B cell (primary cell): ENCODE data around the gene COMMD7. TPM values are rescaled to one million over a fixed set of nuclear protein-coding genes. Genes with fewer than 3 reads are reported as not detected.
A peak's percentile ranks its signal among the peaks of the same experiment; 100 is the strongest.

Experiments
- ATAC-seq: fragments of 200-7000 bp; cut with Tn5 transposase; one replicate; pipeline ENCODE4 v1.10.0; 2021; ENCODE audit warnings: low read depth, mild to moderate bottlenecking, moderate number of reproducible peaks, moderate library complexity
- CTCF ChIA-PET: fragments of 350-600 bp; sonication (Branson Sonifier 250); formaldehyde crosslinking; loops from one replicate; lab custom pipeline; 2021; ENCODE audit warnings: antibody characterized with exemption, inconsistent platforms; lab: Charles Lee
- POLR2A ChIA-PET: fragments of 350-600 bp; sonication (Branson Sonifier 250); formaldehyde crosslinking; loops from one replicate; lab custom pipeline; 2021; ENCODE audit warnings: antibody characterized with exemption; lab: Charles Lee
- DNase-seq: peaks from one replicate; pipeline ENCODE4 v3.0.0; 2013
- H2AFZ ChIP-seq: 2 replicates; pipeline ENCODE4 v1.6.1; 2012; ENCODE audit warnings: mild to moderate bottlenecking, low read depth, low read length; ENCODE audit not compliant: insufficient read depth, poor library complexity, severe bottlenecking
- H3K27ac ChIP-seq, 2 donors: 1 replicate in 1 of 2; 2 replicates in 1 of 2; pipeline ENCODE4 v1.5.1; 2012 to 2013; ENCODE audit warnings: low read length in 2 of 2, mild to moderate bottlenecking in 2 of 2, moderate library complexity in 1 of 2
- H3K27me3 ChIP-seq, 4 experiments: fragments of 200-600 bp in 1 of 4; sonication (generic) in 1 of 4; replicated peaks in 1 of 4; 1 replicate in 2 of 4; 2 replicates in 2 of 4; pipeline versions ENCODE4 v1.6.1 to v1.7.0; 2013 to 2016; ENCODE audit warnings: low read length in 3 of 4, mild to moderate bottlenecking in 2 of 4, mixed read lengths in 1 of 4, moderate library complexity in 1 of 4; ENCODE audit not compliant: insufficient read depth in 4 of 4, control insufficient read depth in 3 of 4; ENCODE audit errors: control extremely low read depth in 1 of 4
- H3K36me3 ChIP-seq, 2 experiments: replicated peaks in 1 of 2; 1 replicate in 1 of 2; 2 replicates in 1 of 2; pipeline versions ENCODE4 v1.6.1 to v1.7.1; 2013; ENCODE audit warnings: low read length in 1 of 2; ENCODE audit not compliant: insufficient read depth in 2 of 2, control insufficient read depth in 1 of 2; ENCODE audit errors: control extremely low read depth in 1 of 2, extremely low read depth in 1 of 2
- H3K4me1 ChIP-seq, 2 donors: fragments of 200-600 bp in 1 of 2; sonication (generic) in 1 of 2; 1 replicate in 1 of 2; 2 replicates in 1 of 2; pipeline versions ENCODE4 v1.5.1 to v1.6.1; 2013 to 2017; ENCODE audit warnings: low read length in 2 of 2; ENCODE audit not compliant: control insufficient read depth in 2 of 2, insufficient read depth in 2 of 2
- H3K4me2 ChIP-seq: replicated peaks from 2 replicates; pipeline ENCODE3; 2012; ENCODE audit warnings: mild to moderate bottlenecking, low read depth, low read length; ENCODE audit not compliant: poor library complexity, severe bottlenecking
- H3K4me3 ChIP-seq, 5 experiments: fragments of 200-600 bp in 1 of 5; sonication (generic) in 1 of 5; 1 replicate in 3 of 5; 2 replicates in 2 of 5; pipeline versions ENCODE4 v1.5.1 to v1.7.0; 2011 to 2016; ENCODE audit warnings: low read length in 4 of 5, mild to moderate bottlenecking in 4 of 5, low read depth in 2 of 5, control low read depth in 1 of 5, moderate library complexity in 1 of 5; ENCODE audit not compliant: insufficient read depth in 1 of 5; ENCODE audit errors: control extremely low read depth in 1 of 5, extremely low read depth in 1 of 5
- H3K79me2 ChIP-seq: fragments of 200-600 bp; sonication (generic); one replicate; pipeline ENCODE4 v1.6.0; 2016; ENCODE audit warnings: low read length; ENCODE audit not compliant: control insufficient read depth, insufficient read depth
- H3K9ac ChIP-seq: fragments of 200-600 bp; sonication (generic); 2 replicates; pipeline ENCODE4 v1.6.1; 2017; ENCODE audit warnings: mild to moderate bottlenecking, low read length, moderate library complexity
- H3K9me3 ChIP-seq, 3 donors: one replicate each; pipeline versions ENCODE4 v1.6.1 to v1.7.1; 2013; ENCODE audit warnings: low read length in 2 of 3; ENCODE audit not compliant: control insufficient read depth in 2 of 3, insufficient read depth in 1 of 3; ENCODE audit errors: control extremely low read depth in 1 of 3
- H4K20me1 ChIP-seq: 2 replicates; pipeline ENCODE4 v1.6.0; 2012; ENCODE audit warnings: mild to moderate bottlenecking, low read length; ENCODE audit not compliant: insufficient read depth, control insufficient read depth, poor library complexity, severe bottlenecking
- H3K27ac Mint-ChIP-seq: one replicate; pipeline ENCODE4 v1.8.0; 2021; ENCODE audit warnings: mixed read lengths
- H3K27me3 Mint-ChIP-seq: one replicate; pipeline ENCODE4 v1.8.0; 2021; ENCODE audit warnings: mixed read lengths
- H3K4me1 Mint-ChIP-seq: one replicate; pipeline ENCODE4 v1.8.0; 2021; ENCODE audit warnings: mixed read lengths
- H3K4me3 Mint-ChIP-seq: one replicate; pipeline ENCODE4 v1.8.0; 2021; ENCODE audit warnings: mixed read lengths
- H3K9me3 Mint-ChIP-seq: one replicate; pipeline ENCODE4 v1.8.0; 2022; ENCODE audit warnings: mixed read lengths; ENCODE audit not compliant: insufficient read depth
- CTCF ChIP-seq: fragments of 200-600 bp; IDR thresholded peaks from one replicate; pipeline ENCODE4 v1.8.0; 2022; ENCODE audit warnings: antibody characterized with exemption, mild to moderate bottlenecking
- EZH2 ChIP-seq: IDR thresholded peaks from 2 replicates; pipeline ENCODE4 v1.6.1; 2012; ENCODE audit warnings: borderline replicate concordance, low read depth, mild to moderate bottlenecking, moderate library complexity, low read length; ENCODE audit not compliant: insufficient read depth, poor library complexity, severe bottlenecking
- WGBS: methylation state at CpG from one replicate; pipeline ENCODE4 v1.1.5; 2013; ENCODE audit warnings: missing lambda C conversion rate; ENCODE audit not compliant: insufficient coverage; 5-methylcytosine and 5-hydroxymethylcytosine counted together
- intact Hi-C: fragments of 100-400 bp; cut with micrococcal nuclease; formaldehyde crosslinking; loops from one replicate; pipeline ENCODE4 v1.10.0; 2022
- polyA plus RNA-seq: library from polyadenylated mRNA; depleted of rRNA; stranded (reverse); fragments of >200 nt; gene quantifications from 2 replicates; pipeline ENCODE4 v1.2.3, GENCODE V29; 2012
- total RNA-seq, 2 donors: library from RNA; stranded (reverse); fragments of 120-200 nt in 1 of 2; gene quantifications; 1 replicate in 1 of 2; 2 replicates in 1 of 2; pipeline versions ENCODE4 v1.2.3 to v1.2.4, GENCODE V29; 2013 to 2022

The COMMD7 gene
- total and polyA plus RNA-seq, 2 donors (not counting 1 experiment from before 2014, with no cell fraction given): 24.5 to 34.9 TPM

GRCh38 chr20:32761417-32761830 is 18.2 kb upstream of the COMMD7 start:
- Histone ChIP-seq H3K36me3 (no peaks in the 10 kb centered on the region), H3K4me2 (peak overlapping the region; percentile 99), H2AFZ (peak overlapping the region; percentile 95), H3K4me1 (peaks cover 21 to 22% of the 10 kb centered on the region in 2 donors), H3K79me2 (no peaks in the 10 kb centered on the region), H3K9ac (peak overlapping the region; percentile 81), H4K20me1 (no peaks in the 10 kb centered on the region), H3K9me3 (no peaks in the 10 kb centered on the region), H3K4me3 (peak overlapping the region in 3 of 5 experiments; percentile 68 to 74 (median 71)), H3K27me3 (peaks cover 0 to 21% (median 7%) of the 10 kb centered on the region in 4 experiments), H3K27ac (no peak overlapping the region)
- 68% methylated on average over 3 of the region's 6 CpGs for WGBS
- ChIA-PET CTCF (interaction anchor here (0.9 kb wide), 1 partner anchor 17 kb away, joined by 3 read pairs; no protein-coding TSS in a partner anchor), POLR2A (no interaction called here)
- TF ChIP-seq EZH2: no peak
- no peak for TF ChIP-seq CTCF
- Mint-ChIP-seq H3K9me3 (no peaks in the 10 kb centered on the region), H3K27ac (peak overlapping the region; percentile 39), H3K4me3 (peak overlapping the region; percentile 81), H3K4me1 (peaks cover 24% of the 10 kb centered on the region), H3K27me3 (no peaks in the 10 kb centered on the region)
- intact Hi-C loops: loop anchor here (10.0 kb wide), 1 partner anchor 277 kb away; no protein-coding TSS in a partner anchor
- no peak for ATAC-seq
- DNase-seq: no peak

GRCh38 chr20:32756156-32756555 is 12.9 kb upstream of the COMMD7 start:
- Mint-ChIP-seq H3K9me3 (no peaks in the 10 kb centered on the region), H3K4me3 (no peak overlapping the region), H3K27me3 (no peaks in the 10 kb centered on the region), H3K4me1 (peaks cover 1% of the 10 kb centered on the region), H3K27ac (no peak overlapping the region)
- no peak overlapping the region for H3K4me3 ChIP-seq
- H2AFZ ChIP-seq: no peak overlapping the region
- intact Hi-C loops: no loop called here
- no peak overlapping the region for H3K4me2 ChIP-seq
- no peak overlapping the region for H3K27ac ChIP-seq
- ATAC-seq (no peak), DNase-seq (no peak)
- POLR2A ChIA-PET: no interaction called here
- peaks cover 0 to under 1% of the 10 kb centered on the region in 2 donors for H3K4me1 ChIP-seq
- H3K27me3 ChIP-seq: peaks cover 0 to 2% (median 0%) of the 10 kb centered on the region in 4 experiments
- H3K9me3 ChIP-seq: no peaks in the 10 kb centered on the region
- H3K36me3 ChIP-seq: no peaks in the 10 kb centered on the region
- no peaks in the 10 kb centered on the region for H4K20me1 ChIP-seq
- WGBS: 20% methylated on average over 1 of the region's 5 CpGs
- H3K9ac ChIP-seq: no peak overlapping the region
- no peaks in the 10 kb centered on the region for H3K79me2 ChIP-seq
- CTCF ChIA-PET: interaction anchor here (0.8 kb wide), 1 partner anchor 23 kb away, joined by 3 read pairs; no protein-coding TSS in a partner anchor
- TF ChIP-seq CTCF (no peak), EZH2 (no peak)
